Endothelial cell of umbilical vein (primary cell): ENCODE results near the gene NEIL3. TPM values are rescaled to one million over a fixed set of nuclear protein-coding genes. Genes with fewer than 3 reads are reported as not detected.

Source experiments
- BruUV-seq: library from RNA; stranded (reverse); fragments of 400-500 nt; replicated peaks from 2 replicates; lab custom pipeline; 2021; lab: Mats Ljungman, UMichigan
- CTCF ChIA-PET: fragments of 300-600, 350-600 bp; sonication (Branson Sonifier 250); formaldehyde crosslinking; loops from one replicate; lab custom pipeline; 2021; ENCODE audit warnings: antibody characterized with exemption, inconsistent platforms; lab: Charles Lee
- POLR2A ChIA-PET: fragments of 300-600, 350-600 bp; sonication (Branson Sonifier 250); formaldehyde crosslinking; loops from one replicate; lab custom pipeline; 2021; ENCODE audit warnings: antibody characterized with exemption, inconsistent platforms; lab: Charles Lee
- DNase-seq: peaks from one replicate; pipeline ENCODE4 v3.0.0-alpha.2; 2011; ENCODE audit warnings: low read depth, low spot score
- FAIRE-seq: peaks from 2 replicates; lab custom pipeline; 2011; peaks lifted over from hg19 to GRCh38; lab: Jason Lieb, UNC
- H2AFZ ChIP-seq: 2 replicates; pipeline ENCODE4 v1.6.0; 2012; ENCODE audit warnings: low read depth, low read length, control low read depth, inconsistent platforms
- H3K27ac ChIP-seq: 2 replicates; pipeline ENCODE4 v1.5.1; 2011; ENCODE audit warnings: low read depth, mild to moderate bottlenecking, control low read depth, low read length, moderate library complexity; ENCODE audit not compliant: insufficient read depth
- H3K27me3 ChIP-seq, 2 experiments: 2 replicates each; pipeline versions ENCODE4 v1.6.0 to v1.6.1; 2011; ENCODE audit warnings: low read length in 2 of 2, mixed read lengths in 1 of 2; ENCODE audit not compliant: control insufficient read depth in 2 of 2, insufficient read depth in 2 of 2
- H3K36me3 ChIP-seq, 2 experiments: 2 replicates in 1 of 2; 3 replicates in 1 of 2; pipeline ENCODE4 v1.5.1; 2011; ENCODE audit warnings: low read length in 2 of 2, mild to moderate bottlenecking in 1 of 2, moderate library complexity in 1 of 2; ENCODE audit not compliant: control insufficient read depth in 2 of 2, insufficient read depth in 2 of 2; ENCODE audit errors: extremely low read depth in 1 of 2
- H3K4me1 ChIP-seq: 3 replicates; pipeline ENCODE4 v1.5.1; 2011; ENCODE audit warnings: mild to moderate bottlenecking, low read length; ENCODE audit not compliant: control insufficient read depth, insufficient read depth; ENCODE audit errors: extremely low read depth
- H3K4me2 ChIP-seq: 2 replicates; pipeline ENCODE4 v1.6.1; 2011; ENCODE audit warnings: low read length, control low read depth, mixed read lengths; ENCODE audit not compliant: insufficient read depth
- H3K4me3 ChIP-seq, 3 experiments: fragments of 200-600 bp in 1 of 3; sonication (generic), shearing (Covaris generic) in 1 of 3; replicated peaks in 1 of 3; 2 replicates each; pipeline ENCODE4 v1.5.1; 2011 to 2016; ENCODE audit warnings: control low read depth in 3 of 3, low read length in 3 of 3, mild to moderate bottlenecking in 2 of 3, inconsistent platforms in 1 of 3, low read depth in 1 of 3, moderate library complexity in 1 of 3; ENCODE audit not compliant: insufficient read depth in 1 of 3
- H3K79me2 ChIP-seq: 2 replicates; pipeline ENCODE4 v1.6.0; 2012; ENCODE audit warnings: low read length, inconsistent platforms; ENCODE audit not compliant: control insufficient read depth, insufficient read depth
- H3K9ac ChIP-seq: replicated peaks from 2 replicates; pipeline ENCODE3; 2011; ENCODE audit warnings: low read length, control low read depth; ENCODE audit not compliant: insufficient read depth; ENCODE audit errors: extremely low read depth
- H3K9me1 ChIP-seq: replicated peaks from 3 replicates; pipeline ENCODE4 v1.6.0; 2011; ENCODE audit warnings: mild to moderate bottlenecking, low read length; ENCODE audit not compliant: control insufficient read depth, insufficient read depth; ENCODE audit errors: extremely low read depth
- H3K9me3 ChIP-seq: replicated peaks from 2 replicates; pipeline ENCODE4 v1.5.1; 2012; ENCODE audit warnings: low read length, inconsistent platforms; ENCODE audit not compliant: control insufficient read depth, insufficient read depth
- H4K20me1 ChIP-seq: replicated peaks from 2 replicates; pipeline ENCODE3; 2011; ENCODE audit warnings: mild to moderate bottlenecking, low read length; ENCODE audit not compliant: control insufficient read depth, insufficient read depth; ENCODE audit errors: extremely low read depth
- CTCF ChIP-seq, 2 donors: IDR thresholded peaks; 1 replicate in 1 of 2; 2 replicates in 1 of 2; pipeline ENCODE4 v1.5.1; 2011; ENCODE audit warnings: low read length in 2 of 2, mild to moderate bottlenecking in 2 of 2, moderate library complexity in 2 of 2, control low read depth in 1 of 2, inconsistent platforms in 1 of 2, low read depth in 1 of 2; ENCODE audit not compliant: insufficient read depth in 1 of 2; ENCODE audit errors: extremely low read depth in 1 of 2
- EZH2 ChIP-seq: IDR thresholded peaks from 2 replicates; pipeline ENCODE4 v1.6.1; 2012; ENCODE audit warnings: borderline replicate concordance, low read depth, mild to moderate bottlenecking, moderate library complexity, low read length, inconsistent platforms; ENCODE audit not compliant: severe bottlenecking
- FOS ChIP-seq: IDR thresholded peaks from 2 replicates; pipeline ENCODE4 v1.6.1; 2011; ENCODE audit warnings: mild to moderate bottlenecking, low read length, moderate library complexity, borderline replicate concordance; ENCODE audit not compliant: insufficient read depth
- GATA2 ChIP-seq: IDR thresholded peaks from 2 replicates; pipeline ENCODE4 v1.7.0; 2011; ENCODE audit warnings: low read depth, mild to moderate bottlenecking, moderate library complexity, mixed read lengths, low read length; ENCODE audit not compliant: insufficient read length, insufficient read depth
- JUN ChIP-seq: IDR thresholded peaks from 2 replicates; pipeline ENCODE4 v1.6.1; 2011; ENCODE audit warnings: borderline replicate concordance, low read depth; ENCODE audit not compliant: insufficient read length, insufficient read depth
- MAX ChIP-seq: IDR thresholded peaks from 2 replicates; pipeline ENCODE4 v1.6.1; 2011; ENCODE audit not compliant: insufficient read depth, insufficient read length
- MYC ChIP-seq: IDR thresholded peaks from one replicate; pipeline ENCODE4 v1.6.1; 2011; ENCODE audit warnings: mild to moderate bottlenecking, low read depth, low read length
- POLR2A ChIP-seq: IDR thresholded peaks from 2 replicates; pipeline ENCODE4 v1.6.1; 2012; ENCODE audit warnings: low read depth, mild to moderate bottlenecking, control low read depth, low read length
- POLR2AphosphoS5 ChIP-seq: IDR thresholded peaks from 2 replicates; pipeline ENCODE4 v1.6.1; 2012; ENCODE audit warnings: low read depth, mild to moderate bottlenecking, control low read depth, low read length, moderate library complexity; ENCODE audit not compliant: insufficient read depth
- dilution Hi-C: fragments of 300-500 bp; cut with MboI; formaldehyde crosslinking; loops from one replicate; pipeline ENCODE4 v1.15.0; 2019; ENCODE audit warnings: low sequenced_read_pairs; ENCODE audit not compliant: extremely low pct_ligation_motif_present
- intact Hi-C: fragments of 100-400 bp; cut with micrococcal nuclease; formaldehyde crosslinking; loops from one replicate; pipeline ENCODE4 v1.10.0; 2022
- polyA plus RNA-seq, 4 experiments: library from polyadenylated mRNA; depleted of rRNA in 3 of 4; stranded (reverse) in 3 of 4; unstranded in 1 of 4; fragments of >200 nt; gene quantifications; 2 replicates each; pipeline versions ENCODE4 v1.2.1 to v1.2.3, GENCODE V29; 2011 to 2012; ENCODE audit warnings: missing spikeins in 1 of 4
- total RNA-seq: library from RNA; stranded (reverse); gene quantifications from 2 replicates; pipeline ENCODE4 v1.2.3, GENCODE V29; 2021

The NEIL3 gene
- total and polyA plus RNA-seq, 2 donors (not counting 3 experiments of a cell fraction or from before 2014, with no cell fraction given), result 3.7 to 6.9 TPM

- TF ChIP-seq POLR2A (no peak), JUN (no peak), EZH2 (no peak), POLR2AphosphoS5 (no peak), CTCF (IDR thresholded peaks at IDR 0.05; ENCODE audit: extremely low read depth in 1 of 2, insufficient read depth in 1 of 2, low read depth in 1 of 2, low read length in 2 of 2) (no peak), FOS (no peak), GATA2 (no peak), MAX (no peak), MYC (no peak)
- peaks cover 23% of the 10 kb centered on the region for H3K79me2 ChIP-seq
- H3K9me1 ChIP-seq, result no peaks in the 10 kb centered on the region
- dilution Hi-C loops, result no loop called here
- DNase-seq (no peak), FAIRE-seq (no peak)
- H3K36me3 ChIP-seq, result no peaks in the 10 kb centered on the region
- intact Hi-C loops, result no loop called here
- no peak overlapping the region for H3K27ac ChIP-seq
- H3K27me3 ChIP-seq, result no peaks in the 10 kb centered on the region
- no peaks in the 10 kb centered on the region for H3K9me3 ChIP-seq
- ChIA-PET POLR2A (no interaction called here), CTCF (interaction anchor here (3.8 kb wide), 1 partner anchor 14 kb away, joined by 13 read pairs; no protein-coding TSS in a partner anchor)
- H3K4me1 ChIP-seq, result peaks cover 10% of the 10 kb centered on the region
- H4K20me1 ChIP-seq, result no peaks in the 10 kb centered on the region
- H3K9ac ChIP-seq, result no peak overlapping the region
- no peak overlapping the region for H2AFZ ChIP-seq
- no peak overlapping the region for H3K4me2 ChIP-seq
- no peak overlapping the region for H3K4me3 ChIP-seq
- BruUV-seq, result no TSS peak
Observed at GRCh38 chr4:177308125-177308524, 1.5 kb upstream of the NEIL3 start.
